Naive B cell (primary cell): ENCODE measurements around the gene FZD2. TPM values are rescaled to one million over a fixed set of nuclear protein-coding genes. Genes with fewer than 3 reads are reported as not detected.
"Not testable (repeated sequence)": the region's sequence is repeated elsewhere in the genome, so short reads cannot be mapped to it uniquely, and the experiment has no call there.

Source experiments
- ATAC-seq, 2 donors: fragments of 150-1000 bp; cut with Tn5 transposase; 2 replicates each; pipeline ENCODE4 v1.10.0; 2021; ENCODE audit warnings: low read depth in 2 of 2, mild to moderate bottlenecking in 2 of 2, moderate library complexity in 2 of 2
- DNase-seq: peaks from one replicate; pipeline ENCODE4 v3.0.0; 2022
- H3K27ac Mint-ChIP-seq, 6 donors: one replicate each; pipeline ENCODE4 v1.8.0; 2020 to 2022; ENCODE audit warnings: mild to moderate bottlenecking in 6 of 6, mixed read lengths in 6 of 6, moderate library complexity in 5 of 6, inconsistent platforms in 2 of 6
- H3K27me3 Mint-ChIP-seq, 3 donors: one replicate each; pipeline ENCODE4 v1.8.0; 2021 to 2022; ENCODE audit warnings: mixed read lengths in 3 of 3, mild to moderate bottlenecking in 1 of 3
- H3K36me3 Mint-ChIP-seq, 2 donors: one replicate each; pipeline ENCODE4 v1.8.0; 2020 to 2022; ENCODE audit warnings: mixed read lengths in 2 of 2, inconsistent platforms in 1 of 2, mild to moderate bottlenecking in 1 of 2
- H3K4me1 Mint-ChIP-seq, 3 donors: one replicate each; pipeline ENCODE4 v1.8.0; 2020 to 2022; ENCODE audit warnings: mixed read lengths in 3 of 3, inconsistent platforms in 1 of 3, mild to moderate bottlenecking in 1 of 3, moderate library complexity in 1 of 3
- H3K4me3 Mint-ChIP-seq, 8 donors: one replicate each; pipeline ENCODE4 v1.8.0; 2020 to 2022; ENCODE audit warnings: mild to moderate bottlenecking in 8 of 8, mixed read lengths in 8 of 8, moderate library complexity in 8 of 8, inconsistent platforms in 2 of 8
- H3K9me3 Mint-ChIP-seq, 7 donors: one replicate each; pipeline ENCODE4 v1.8.0; 2020 to 2022; ENCODE audit warnings: mixed read lengths in 7 of 7, mild to moderate bottlenecking in 5 of 7, inconsistent platforms in 2 of 7, moderate library complexity in 1 of 7
- polyA plus RNA-seq, 6 donors: library from polyadenylated mRNA; unstranded; fragments of 300-500 nt; fragmentation: Illumina TruSeq; gene quantifications; one replicate each; pipeline ENCODE4 v1.2.3, GENCODE V29; 2021; ENCODE audit warnings: low read depth in 6 of 6

FZD2 gene
- polyA plus RNA-seq, 6 donors from 2014 or later = 0.21 to 0.52 (median 0.41) TPM

GRCh38 chr17:44568945-44569858 is 11.9 kb downstream of the FZD2 start:
- peaks cover 0 to 6% (median 5%) of the 10 kb centered on the region in 3 donors for H3K4me1 Mint-ChIP-seq
- peak; percentile 12 for DNase-seq
- peaks cover 0 to 8% of the 10 kb centered on the region in 2 donors for H3K36me3 Mint-ChIP-seq
- H3K27ac Mint-ChIP-seq = peak overlapping the region in 4 of 6 donors; percentile 20 to 94 (median 52)
- H3K4me3 Mint-ChIP-seq = peak overlapping the region in 5 of 8 donors; percentile 7 to 75 (median 50)
- H3K9me3 Mint-ChIP-seq = peaks cover 0 to 19% (median 11%) of the 10 kb centered on the region in 7 donors
- H3K27me3 Mint-ChIP-seq = peaks cover 22 to 35% (median 24%) of the 10 kb centered on the region in 3 donors
- peak in 1 of 2 donors; percentile 66 for ATAC-seq

GRCh38 chr17:44572801-44573200 is 15.5 kb downstream of the FZD2 start:
- peaks cover 0 to 6% (median 5%) of the 10 kb centered on the region in 3 donors for H3K4me1 Mint-ChIP-seq
- H3K27me3 Mint-ChIP-seq = peaks cover 9 to 32% (median 19%) of the 10 kb centered on the region in 3 donors
- no peaks in the 10 kb centered on the region for H3K36me3 Mint-ChIP-seq
- H3K27ac Mint-ChIP-seq = no peak overlapping the region
- ATAC-seq = no peak
- peaks cover 0 to 3% (median 0%) of the 10 kb centered on the region in 7 donors for H3K9me3 Mint-ChIP-seq
- no peak overlapping the region for H3K4me3 Mint-ChIP-seq
- no peak for DNase-seq

GRCh38 chr17:44575403-44575802 is 18.1 kb downstream of the FZD2 start:
- no peak for ATAC-seq
- peaks cover 0 to 4% (median 0%) of the 10 kb centered on the region in 3 donors for H3K4me1 Mint-ChIP-seq
- H3K36me3 Mint-ChIP-seq = no peaks in the 10 kb centered on the region
- no peaks in the 10 kb centered on the region for H3K9me3 Mint-ChIP-seq
- H3K27ac Mint-ChIP-seq = no peak overlapping the region
- no peak overlapping the region for H3K4me3 Mint-ChIP-seq
- no peak for DNase-seq
- peaks cover 23 to 51% (median 31%) of the 10 kb centered on the region in 3 donors for H3K27me3 Mint-ChIP-seq

- no peaks in the 10 kb centered on the region for H3K36me3 Mint-ChIP-seq
- no peak overlapping the region for H3K27ac Mint-ChIP-seq
- no peaks in the 10 kb centered on the region for H3K9me3 Mint-ChIP-seq
These were observed 21.7 kb downstream of the FZD2 start for GRCh38 chr17:44578947-44579346.

GRCh38 chr17:44581868-44582267 is 24.6 kb downstream of the FZD2 start:
- peaks cover 0 to 4% (median 0%) of the 10 kb centered on the region in 3 donors for H3K4me1 Mint-ChIP-seq
- DNase-seq (no peak), ATAC-seq (no peak)
- H3K27ac Mint-ChIP-seq = no peak overlapping the region
- H3K4me3 Mint-ChIP-seq = no peak overlapping the region
- H3K9me3 Mint-ChIP-seq = no peaks in the 10 kb centered on the region
- H3K27me3 Mint-ChIP-seq = peaks cover 25 to 35% (median 31%) of the 10 kb centered on the region in 3 donors
- no peaks in the 10 kb centered on the region for H3K36me3 Mint-ChIP-seq

More at GRCh38 chr17:44578947-44579346, 21.7 kb downstream of the FZD2 start:
- Mint-ChIP-seq H3K4me1 (peaks cover 0 to 4% (median 0%) of the 10 kb centered on the region in 3 donors), H3K4me3 (no peak overlapping the region), H3K27me3 (peaks cover 26 to 55% (median 33%) of the 10 kb centered on the region in 3 donors)
- DNase-seq = no peak
- ATAC-seq = no peak

GRCh38 chr17:44584443-44584842 is 27.2 kb downstream of the FZD2 start:
- Mint-ChIP-seq H3K9me3 (no peaks in the 10 kb centered on the region), H3K27ac (no peak overlapping the region), H3K27me3 (peaks cover 20 to 25% (median 21%) of the 10 kb centered on the region in 3 donors), H3K4me3 (no peak overlapping the region), H3K36me3 (no peaks in the 10 kb centered on the region), H3K4me1 (peaks cover 0 to 4% (median 0%) of the 10 kb centered on the region in 3 donors)
- DNase-seq (no peak), ATAC-seq (no peak)

- no peaks in the 10 kb centered on the region for H3K36me3 Mint-ChIP-seq
- no peak for ATAC-seq
- no peak overlapping the region for H3K27ac Mint-ChIP-seq
- H3K4me1 Mint-ChIP-seq = peaks cover 0 to under 1% (median 0%) of the 10 kb centered on the region in 3 donors
- H3K9me3 Mint-ChIP-seq = no peaks in the 10 kb centered on the region
- no peak for DNase-seq
- H3K27me3 Mint-ChIP-seq = peaks cover 12 to 16% (median 16%) of the 10 kb centered on the region in 3 donors
- no peak overlapping the region for H3K4me3 Mint-ChIP-seq
These were observed 28.0 kb downstream of the FZD2 start for GRCh38 chr17:44585315-44585714.

- Mint-ChIP-seq H3K27me3 (peaks cover 1 to 5% (median 4%) of the 10 kb centered on the region in 3 donors), H3K4me1 (no peaks in the 10 kb centered on the region), H3K27ac (no peak overlapping the region), H3K36me3 (no peaks in the 10 kb centered on the region), H3K4me3 (no peak overlapping the region), H3K9me3 (no peaks in the 10 kb centered on the region)
- DNase-seq (no peak), ATAC-seq (no peak)
These were observed 30.1 kb downstream of the FZD2 start for GRCh38 chr17:44587339-44587738.

- Mint-ChIP-seq H3K27me3 (peaks cover 8 to 19% (median 16%) of the 10 kb centered on the region in 3 donors), H3K27ac (no peak overlapping the region), H3K4me3 (no peak overlapping the region), H3K4me1 (no peaks in the 10 kb centered on the region), H3K36me3 (no peaks in the 10 kb centered on the region), H3K9me3 (no peaks in the 10 kb centered on the region)
- no peak for DNase-seq
- no peak for ATAC-seq
These were observed 32.2 kb downstream of the FZD2 start for GRCh38 chr17:44589316-44590071.

GRCh38 chr17:44590072-44590462 is 32.8 kb downstream of the FZD2 start:
- not testable (repeated sequence) for H3K9me3 Mint-ChIP-seq, H3K27ac Mint-ChIP-seq, DNase-seq, H3K4me3 Mint-ChIP-seq, ATAC-seq, H3K4me1 Mint-ChIP-seq, H3K36me3 Mint-ChIP-seq
- peaks cover 8 to 21% (median 16%) of the 10 kb centered on the region in 3 donors for H3K27me3 Mint-ChIP-seq

- not testable (repeated sequence) for H3K4me1 Mint-ChIP-seq, H3K4me3 Mint-ChIP-seq, H3K27ac Mint-ChIP-seq, ATAC-seq, H3K36me3 Mint-ChIP-seq, H3K9me3 Mint-ChIP-seq, DNase-seq
- H3K27me3 Mint-ChIP-seq = peaks cover 5 to 25% (median 16%) of the 10 kb centered on the region in 3 donors
These were observed 33.5 kb downstream of the FZD2 start for GRCh38 chr17:44590762-44591161.

GRCh38 chr17:44591206-44591605 is 33.9 kb downstream of the FZD2 start:
- no peaks in the 10 kb centered on the region for H3K4me1 Mint-ChIP-seq
- H3K27ac Mint-ChIP-seq = no peak overlapping the region
- no peak overlapping the region for H3K4me3 Mint-ChIP-seq
- DNase-seq (no peak), ATAC-seq (no peak)
- H3K27me3 Mint-ChIP-seq = peaks cover 7 to 25% (median 20%) of the 10 kb centered on the region in 3 donors
- H3K9me3 Mint-ChIP-seq = no peaks in the 10 kb centered on the region
- H3K36me3 Mint-ChIP-seq = no peaks in the 10 kb centered on the region

GRCh38 chr17:44593156-44593555 is 35.9 kb downstream of the FZD2 start:
- no peak for ATAC-seq
- Mint-ChIP-seq H3K27ac (no peak overlapping the region), H3K4me3 (no peak overlapping the region), H3K4me1 (no peaks in the 10 kb centered on the region), H3K9me3 (no peaks in the 10 kb centered on the region), H3K36me3 (no peaks in the 10 kb centered on the region), H3K27me3 (peaks cover 9 to 30% (median 25%) of the 10 kb centered on the region in 3 donors)
- DNase-seq = no peak
